Liver (tissue), 9 donors: ENCODE results near the gene SH3PXD2A. TPM values are rescaled to one million over a fixed set of nuclear protein-coding genes. Genes with fewer than 3 reads are reported as not detected.

Source experiments
- DNase-seq: peaks from one replicate; pipeline ENCODE4 v3.0.0-alpha.2; 2017; ENCODE audit warnings: low spot score
- H3K27ac ChIP-seq, 2 donors: one replicate each; pipeline ENCODE4 v1.7.0; 2013; ENCODE audit warnings: inconsistent platforms in 2 of 2, low read length in 2 of 2, control low read depth in 1 of 2, low read depth in 1 of 2, mild to moderate bottlenecking in 1 of 2
- H3K27me3 ChIP-seq, 4 donors: one replicate each; pipeline versions ENCODE4 v1.6.1 to v1.7.0; 2013; ENCODE audit warnings: low read length in 3 of 4, inconsistent platforms in 1 of 4, mild to moderate bottlenecking in 1 of 4, moderate library complexity in 1 of 4; ENCODE audit not compliant: control insufficient read depth in 4 of 4, insufficient read depth in 4 of 4
- H3K36me3 ChIP-seq, 4 donors: one replicate each; pipeline versions ENCODE4 v1.6.1 to v1.7.0; 2013; ENCODE audit warnings: low read length in 3 of 4, mild to moderate bottlenecking in 3 of 4, low read depth in 1 of 4, moderate library complexity in 1 of 4; ENCODE audit not compliant: control insufficient read depth in 4 of 4, insufficient read depth in 3 of 4
- H3K4me1 ChIP-seq, 4 donors: one replicate each; pipeline versions ENCODE4 v1.6.1 to v1.7.0; 2013; ENCODE audit warnings: low read length in 3 of 4, mild to moderate bottlenecking in 3 of 4, moderate library complexity in 1 of 4; ENCODE audit not compliant: control insufficient read depth in 4 of 4, insufficient read depth in 4 of 4
- H3K4me3 ChIP-seq, 3 donors: one replicate each; pipeline versions ENCODE4 v1.6.1 to v1.7.0; 2013; ENCODE audit warnings: low read length in 3 of 3, control low read depth in 1 of 3, low read depth in 1 of 3, mild to moderate bottlenecking in 1 of 3
- H3K9ac ChIP-seq, 2 donors: one replicate each; pipeline ENCODE4 v1.7.0; 2013; ENCODE audit warnings: low read length in 2 of 2, mild to moderate bottlenecking in 2 of 2, moderate library complexity in 2 of 2, control low read depth in 1 of 2, low read depth in 1 of 2
- H3K9me3 ChIP-seq, 4 donors: one replicate each; pipeline versions ENCODE4 v1.6.1 to v1.7.0; 2013; ENCODE audit warnings: low read length in 3 of 4; ENCODE audit not compliant: control insufficient read depth in 4 of 4
- CTCF ChIP-seq: fragments of 150-350 bp; IDR thresholded peaks from 2 replicates; pipeline ENCODE4 v1.5.1; 2017; ENCODE audit warnings: improper control_type of control experiment, low read depth, low read length; ENCODE audit not compliant: missing input control
- EGR1 ChIP-seq, 2 donors: IDR thresholded peaks; 2 replicates each; pipeline ENCODE4 v1.6.1; 2016 to 2018; ENCODE audit warnings: antibody characterized with exemption in 2 of 2, low read depth in 2 of 2
- FOXA1 ChIP-seq: IDR thresholded peaks from 2 replicates; pipeline ENCODE4 v1.6.1; 2016; ENCODE audit warnings: antibody characterized with exemption
- GABPA ChIP-seq, 2 donors: IDR thresholded peaks in 1 of 2; conservative IDR thresholded peaks in 1 of 2; 2 replicates each; pipeline ENCODE4 v1.6.1; 2016; ENCODE audit warnings: antibody characterized with exemption in 2 of 2, mild to moderate bottlenecking in 1 of 2, moderate library complexity in 1 of 2
- HNF4A ChIP-seq, 2 donors: conservative IDR thresholded peaks; 2 replicates each; pipeline ENCODE4 v1.6.1; 2016; ENCODE audit warnings: antibody characterized with exemption in 2 of 2, mild to moderate bottlenecking in 2 of 2
- HNF4G ChIP-seq: IDR thresholded peaks from 2 replicates; pipeline ENCODE4 v1.6.1; 2016; ENCODE audit warnings: antibody characterized with exemption
- MAX ChIP-seq: IDR thresholded peaks from 2 replicates; pipeline ENCODE4 v1.6.1; 2016; ENCODE audit warnings: antibody characterized with exemption
- NR2F2 ChIP-seq: IDR thresholded peaks from 2 replicates; pipeline ENCODE4 v1.6.1; 2016; ENCODE audit warnings: antibody characterized with exemption
- RAD21 ChIP-seq, 2 donors: IDR thresholded peaks; 2 replicates each; pipeline ENCODE4 v1.6.1; 2016; ENCODE audit warnings: antibody characterized with exemption in 2 of 2, mild to moderate bottlenecking in 2 of 2
- REST ChIP-seq: IDR thresholded peaks from 2 replicates; pipeline ENCODE4 v1.6.1; 2016; ENCODE audit warnings: antibody characterized with exemption, mild to moderate bottlenecking
- TAF1 ChIP-seq: conservative IDR thresholded peaks from 2 replicates; pipeline ENCODE4 v1.6.1; 2016; ENCODE audit warnings: antibody characterized with exemption, mild to moderate bottlenecking
- ZBTB33 ChIP-seq: IDR thresholded peaks from 2 replicates; pipeline ENCODE4 v1.6.1; 2016; ENCODE audit warnings: antibody characterized with exemption
- WGBS: extraction: QIAGEN DNeasy Blood & Tissue Kit; methylation state at CpG from one replicate; pipeline ENCODE4 v1.1.7; 2013; 5-methylcytosine and 5-hydroxymethylcytosine counted together
- polyA plus RNA-seq, 2 donors: library from polyadenylated mRNA; stranded (reverse) in 1 of 2; unstranded in 1 of 2; fragments of 200-250 nt in 1 of 2; fragments of >200 nt in 1 of 2; fragmentation: Nextera tagmentation in 1 of 2; extraction: Ambion mirVana in 1 of 2; gene quantifications; one replicate each; pipeline versions ENCODE4 v1.2.1 to v1.2.3, GENCODE V29; 2013 to 2015
- total RNA-seq, 2 donors: library from RNA; depleted of rRNA; stranded (reverse); fragments of >200 nt; gene quantifications; one replicate each; pipeline ENCODE4 v1.2.3, GENCODE V29; 2014
- donor health status: healthy.
- donor health status: healthy.
- donor health status: healthy.
- donor health status: healthy.
- donor health status: healthy.

SH3PXD2A gene
- 1 to 10 TPM; 4.5 to 5.5 TPM for total RNA-seq
- polyA plus RNA-seq, result 1 to 10 TPM in 1 of 2 donors, under 1 TPM in 1; 0.82 to 3.3 TPM

GRCh38 chr10:103855424-103855823, at the start of gene SH3PXD2A:
TSS of gene SH3PXD2A (minus strand) at chr10:103855576. CDS start at chr10:103855266, 310 bp downstream.
- peak; percentile 51 for DNase-seq
- Histone ChIP-seq H3K27me3 (no peaks in the 10 kb centered on the region), H3K36me3 (no peaks in the 10 kb centered on the region), H3K4me3 (peak within 1 kb of the TSS; percentile 60 to 78 (median 70)), H3K27ac (peak within 1 kb of the TSS; percentile 51 to 57), H3K9ac (no peak within 1 kb of the TSS), H3K9me3 (no peaks in the 10 kb centered on the region), H3K4me1 (peaks cover 2 to 33% (median 27%) of the 10 kb centered on the region in 4 donors)
- under 1% methylated on average over 54 of the region's 54 CpGs for WGBS
- TF ChIP-seq HNF4G, result no peak
- TF ChIP-seq RAD21 (IDR thresholded peaks at IDR 0.05), result no peak
- no peak for TF ChIP-seq MAX
- TF ChIP-seq EGR1 (IDR thresholded peaks at IDR 0.05; ENCODE audit: low read depth in 2 of 2), result no peak
- peak; percentile 24 for TF ChIP-seq CTCF
- TF ChIP-seq NR2F2, result no peak

- peaks cover 5 to 27% (median 13%) of the 10 kb centered on the region in 4 donors for H3K36me3 ChIP-seq
- H3K27me3 ChIP-seq, result no peaks in the 10 kb centered on the region
- DNase-seq, result no peak
Measured at GRCh38 chr10:103901299-103901698, 45.9 kb upstream of the SH3PXD2A start.

More at GRCh38 chr10:103901299-103901698, 45.9 kb upstream of the SH3PXD2A start:
- Histone ChIP-seq H3K9ac (no peak overlapping the region), H3K9me3 (no peaks in the 10 kb centered on the region), H3K4me1 (no peaks in the 10 kb centered on the region), H3K4me3 (no peak overlapping the region), H3K27ac (no peak overlapping the region)
- 79% methylated on average over 5 of the region's 5 CpGs for WGBS
- TF ChIP-seq CTCF (no peak), HNF4A (conservative IDR thresholded peaks at IDR 0.05) (no peak), FOXA1 (no peak), EGR1 (IDR thresholded peaks at IDR 0.05; ENCODE audit: low read depth in 2 of 2) (no peak), GABPA (IDR thresholded peaks at IDR 0.05 in 1 of 2, conservative IDR thresholded peaks at IDR 0.05 in 1 of 2) (no peak), REST (no peak), HNF4G (no peak), TAF1 (no peak), ZBTB33 (no peak), NR2F2 (no peak)
